Measurements from ENCODE around the gene SLX9. TPM values are rescaled to one million over a fixed set of nuclear protein-coding genes. Genes with fewer than 3 reads are reported as not detected.
A peak's percentile ranks its signal among the peaks of the same experiment; 100 is the strongest.
"Not testable (repeated sequence)": the region's sequence is repeated elsewhere in the genome, so short reads cannot be mapped to it uniquely, and the experiment has no call there.

SLX9 gene
- total and polyA plus RNA-seq, 8 donors: 5.4 to 83.4 (median 19.3) TPM

- TF ChIP-seq EP300 (IDR thresholded peaks at IDR 0.05): no peak
- TF ChIP-seq CTCF (IDR thresholded peaks at IDR 0.05): no peak
- TF ChIP-seq POLR2AphosphoS5 (IDR thresholded peaks at IDR 0.05): no peak
- no peak for TF ChIP-seq POLR2A (IDR thresholded peaks at IDR 0.05)
- WGBS, 5 donors: 91 to 94% (median 93%) methylated on average over 5 of the region's 5 CpGs
Measured at GRCh38 chr21:45022736-45023135, 82.9 kb downstream of the SLX9 start.

GRCh38 chr21:45024516-45024915 is 84.7 kb downstream of the SLX9 start:
- intact Hi-C loops (cut with DNase I; ENCODE audit: low total_unique reads); H3K4me1 ChIP-seq; H3K9me3 ChIP-seq; DNase-seq; H3K27ac ChIP-seq; H3K4me3 ChIP-seq; H3K36me3 ChIP-seq: not testable (repeated sequence)
- H3K27me3 ChIP-seq: peaks cover 0 to 16% (median under 1%) of the 10 kb centered on the region in 3 donors
- WGBS, 5 donors: 88 to 93% (median 90%) methylated on average over 4 of the region's 4 CpGs

More at GRCh38 chr21:45022736-45023135, 82.9 kb downstream of the SLX9 start:
- intact Hi-C loops (cut with DNase I; ENCODE audit: low total_unique reads): no loop called here
- Histone ChIP-seq H3K4me3 (no peak overlapping the region), H3K27ac (no peak overlapping the region), H3K36me3 (no peaks in the 10 kb centered on the region), H3K4me1 (peaks cover 10 to 16% (median 14%) of the 10 kb centered on the region in 4 donors), H3K9me3 (no peaks in the 10 kb centered on the region), H3K27me3 (peaks cover 0 to 30% (median 17%) of the 10 kb centered on the region in 3 donors)
- no peak for DNase-seq

GRCh38 chr21:45026066-45026745 is 86.4 kb downstream of the SLX9 start:
- H3K27ac ChIP-seq: peak overlapping the region in 1 of 5 donors; percentile 27
- H3K4me1 ChIP-seq: peaks cover 14 to 23% (median 20%) of the 10 kb centered on the region in 4 donors
- no peaks in the 10 kb centered on the region for H3K36me3 ChIP-seq
- H3K9me3 ChIP-seq: no peaks in the 10 kb centered on the region
- H3K27me3 ChIP-seq: peaks cover 0 to 17% (median 2%) of the 10 kb centered on the region in 3 donors
- intact Hi-C loops (cut with DNase I; ENCODE audit: low total_unique reads): no loop called here
- H3K4me3 ChIP-seq: no peak overlapping the region
- DNase-seq: no peak
- WGBS, 5 donors: 85 to 94% (median 90%) methylated on average over 15 to 22 of the region's 22 CpGs
- TF ChIP-seq POLR2AphosphoS5 (IDR thresholded peaks at IDR 0.05): no peak
- no peak for TF ChIP-seq CTCF (IDR thresholded peaks at IDR 0.05)
- no peak for TF ChIP-seq POLR2A (IDR thresholded peaks at IDR 0.05)
- no peak for TF ChIP-seq EP300 (IDR thresholded peaks at IDR 0.05)

Other genes starting within 250 kb of the SLX9 start
- not detected for gene KRTAP10-12, start 242.9 kb upstream of the SLX9 start, total RNA-seq
- not detected for gene KRTAP10-12, start 242.9 kb upstream of the SLX9 start, polyA plus RNA-seq
- gene TSPEAR, start 228.5 kb upstream of the SLX9 start, total RNA-seq: under 1 TPM in 2 of 5 donors, not detected in 3; 0.18 to 0.29 TPM
- under 1 TPM in 2 of 3 donors, not detected in 1; 0.05 to 0.06 TPM for gene TSPEAR, start 228.5 kb upstream of the SLX9 start, polyA plus RNA-seq
- gene UBE2G2, start 138.2 kb upstream of the SLX9 start, total RNA-seq: 100 to 1,000 TPM in 1 of 5 donors, 10 to 100 TPM in 4; 56.5 to 116 (median 78.2) TPM
- 10 to 100 TPM; 30.6 to 33.7 (median 32.7) TPM for gene UBE2G2, start 138.2 kb upstream of the SLX9 start, polyA plus RNA-seq
- 10 to 100 TPM; 29.5 to 80.1 (median 42.0) TPM for gene SUMO3, start 122.0 kb upstream of the SLX9 start, total RNA-seq
- 10 to 100 TPM; 36.4 to 95.9 (median 78.1) TPM for gene SUMO3, start 122.0 kb upstream of the SLX9 start, polyA plus RNA-seq
- gene PTTG1IP, start 66.3 kb upstream of the SLX9 start, total RNA-seq: 100 to 1,000 TPM in 4 of 5 donors, 10 to 100 TPM in 1; 85.7 to 253 (median 164) TPM
- gene PTTG1IP, start 66.3 kb upstream of the SLX9 start, polyA plus RNA-seq: 10 to 100 TPM; 61.3 to 96.3 (median 75.8) TPM
- 10 to 100 TPM in 3 of 5 donors, 1 to 10 TPM in 2; 3.5 to 72.2 (median 14.2) TPM for gene ITGB2, start 19.1 kb upstream of the SLX9 start, total RNA-seq
- gene ITGB2, start 19.1 kb upstream of the SLX9 start, polyA plus RNA-seq: 10 to 100 TPM in 2 of 3 donors, 1 to 10 TPM in 1; 6.7 to 25.3 (median 24.1) TPM
- 10 to 100 TPM in 4 of 5 donors, 1 to 10 TPM in 1; 3.2 to 33.9 (median 28.8) TPM for gene ADARB1, start 134.6 kb downstream of the SLX9 start, total RNA-seq
- gene ADARB1, start 134.6 kb downstream of the SLX9 start, polyA plus RNA-seq: 1 to 10 TPM; 5.9 to 6.7 (median 6.6) TPM

All from stomach (tissue), 9 donors.